ENCODE data around the gene RAPSN. TPM values are rescaled to one million over a fixed set of nuclear protein-coding genes. Genes with fewer than 3 reads are reported as not detected.

The RAPSN gene
- total and polyA plus RNA-seq, 2 donors from 2014 or later = 0.28 to 0.41 TPM

DNA sequence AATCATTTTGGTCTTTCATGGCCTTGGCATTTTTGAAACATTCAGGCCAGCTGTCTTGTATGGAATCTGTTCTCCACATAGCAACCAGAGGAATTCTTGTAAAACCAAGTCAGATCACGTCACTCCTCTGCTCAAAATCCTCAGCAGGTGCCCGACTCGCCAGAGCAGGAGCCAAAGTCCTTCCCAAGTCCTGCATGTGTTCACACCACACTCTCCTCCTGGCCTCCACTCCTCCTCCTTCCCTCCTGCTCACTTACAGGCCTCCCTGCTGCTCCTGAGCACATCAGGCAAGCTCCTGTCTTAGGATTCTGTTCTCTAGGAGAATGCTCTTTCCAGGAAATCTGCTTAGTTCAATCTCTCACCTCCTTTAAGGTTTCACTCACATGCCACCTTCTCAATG lies 15.8 kb downstream of the RAPSN start:
- no peaks in the 10 kb centered on the region for H3K27me3 ChIP-seq (ENCODE audit: control insufficient read depth, insufficient read depth, low read length)
- TF ChIP-seq, protein P1, sequence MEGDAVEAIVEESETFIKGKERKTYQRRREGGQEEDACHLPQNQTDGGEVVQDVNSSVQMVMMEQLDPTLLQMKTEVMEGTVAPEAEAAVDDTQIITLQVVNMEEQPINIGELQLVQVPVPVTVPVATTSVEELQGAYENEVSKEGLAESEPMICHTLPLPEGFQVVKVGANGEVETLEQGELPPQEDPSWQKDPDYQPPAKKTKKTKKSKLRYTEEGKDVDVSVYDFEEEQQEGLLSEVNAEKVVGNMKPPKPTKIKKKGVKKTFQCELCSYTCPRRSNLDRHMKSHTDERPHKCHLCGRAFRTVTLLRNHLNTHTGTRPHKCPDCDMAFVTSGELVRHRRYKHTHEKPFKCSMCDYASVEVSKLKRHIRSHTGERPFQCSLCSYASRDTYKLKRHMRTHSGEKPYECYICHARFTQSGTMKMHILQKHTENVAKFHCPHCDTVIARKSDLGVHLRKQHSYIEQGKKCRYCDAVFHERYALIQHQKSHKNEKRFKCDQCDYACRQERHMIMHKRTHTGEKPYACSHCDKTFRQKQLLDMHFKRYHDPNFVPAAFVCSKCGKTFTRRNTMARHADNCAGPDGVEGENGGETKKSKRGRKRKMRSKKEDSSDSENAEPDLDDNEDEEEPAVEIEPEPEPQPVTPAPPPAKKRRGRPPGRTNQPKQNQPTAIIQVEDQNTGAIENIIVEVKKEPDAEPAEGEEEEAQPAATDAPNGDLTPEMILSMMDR (IDR thresholded peaks at IDR 0.05; ENCODE audit: borderline replicate concordance, extremely low read depth, insufficient read depth) = no peak
- H3K27ac ChIP-seq (ENCODE audit: low read depth in 2 of 2, low read length in 2 of 2) = no peak overlapping the region
- no peaks in the 10 kb centered on the region for H3K36me3 ChIP-seq (ENCODE audit: control insufficient read depth in 2 of 3, insufficient read depth in 3 of 3, low read length in 3 of 3)
- intact Hi-C loops (cut with DNase I) = no loop called here
- no peak overlapping the region for H3K9ac ChIP-seq (ENCODE audit: low read length in 3 of 3)
- no peak overlapping the region for H3K4me3 ChIP-seq (ENCODE audit: low read length in 3 of 3)
- no peak for FAIRE-seq
- H3K9me3 ChIP-seq (ENCODE audit: control insufficient read depth in 2 of 3, insufficient read depth in 1 of 3, low read length in 3 of 3) = no peaks in the 10 kb centered on the region
- no peak for DNase-seq
- H3K4me1 ChIP-seq (ENCODE audit: control insufficient read depth in 2 of 3, insufficient read depth in 2 of 3, low read depth in 1 of 3, low read length in 3 of 3) = no peaks in the 10 kb centered on the region

GRCh38 chr11:47431356-47432083 lies 17.4 kb downstream of the RAPSN start:
- DNase-seq = no peak
- H3K4me1 ChIP-seq (ENCODE audit: control insufficient read depth in 2 of 3, insufficient read depth in 2 of 3, low read depth in 1 of 3, low read length in 3 of 3) = no peaks in the 10 kb centered on the region
- no peaks in the 10 kb centered on the region for H3K9me3 ChIP-seq (ENCODE audit: control insufficient read depth in 2 of 3, insufficient read depth in 1 of 3, low read length in 3 of 3)
- intact Hi-C loops (cut with DNase I) = no loop called here
- H3K9ac ChIP-seq (ENCODE audit: low read length in 3 of 3) = no peak overlapping the region
- no peaks in the 10 kb centered on the region for H3K27me3 ChIP-seq (ENCODE audit: control insufficient read depth, insufficient read depth, low read length)
- no peak overlapping the region for H3K27ac ChIP-seq (ENCODE audit: low read depth in 2 of 2, low read length in 2 of 2)
- no peak for FAIRE-seq
- H3K4me3 ChIP-seq (ENCODE audit: low read length in 3 of 3) = no peak overlapping the region
- H3K36me3 ChIP-seq (ENCODE audit: control insufficient read depth in 2 of 3, insufficient read depth in 3 of 3, low read length in 3 of 3) = no peaks in the 10 kb centered on the region
- TF ChIP-seq, protein P1 (IDR thresholded peaks at IDR 0.05; ENCODE audit: borderline replicate concordance, extremely low read depth, insufficient read depth) = no peak

- H3K27me3 ChIP-seq (ENCODE audit: control insufficient read depth, insufficient read depth, low read length) = no peaks in the 10 kb centered on the region
- no peaks in the 10 kb centered on the region for H3K36me3 ChIP-seq (ENCODE audit: control insufficient read depth in 2 of 3, insufficient read depth in 3 of 3, low read length in 3 of 3)
- no peak overlapping the region for H3K9ac ChIP-seq (ENCODE audit: low read length in 3 of 3)
- intact Hi-C loops (cut with DNase I) = no loop called here
- no peak overlapping the region for H3K27ac ChIP-seq (ENCODE audit: low read depth in 2 of 2, low read length in 2 of 2)
- FAIRE-seq = no peak
- no peak overlapping the region for H3K4me3 ChIP-seq (ENCODE audit: low read length in 3 of 3)
- peaks cover 0 to under 1% (median 0%) of the 10 kb centered on the region in 3 donors for H3K4me1 ChIP-seq (ENCODE audit: control insufficient read depth in 2 of 3, insufficient read depth in 2 of 3, low read depth in 1 of 3, low read length in 3 of 3)
- TF ChIP-seq, protein P1 (IDR thresholded peaks at IDR 0.05; ENCODE audit: borderline replicate concordance, extremely low read depth, insufficient read depth) = no peak
- no peak for DNase-seq
- no peaks in the 10 kb centered on the region for H3K9me3 ChIP-seq (ENCODE audit: control insufficient read depth in 2 of 3, insufficient read depth in 1 of 3, low read length in 3 of 3)
These were observed 18.4 kb downstream of the RAPSN start for GRCh38 chr11:47430524-47430923.

Measured in kidney (tissue), 14 donors.